ENCODE data around the gene PCNX2. TPM values are rescaled to one million over a fixed set of nuclear protein-coding genes. Genes with fewer than 3 reads are reported as not detected.

The PCNX2 gene
- total and polyA plus RNA-seq, 10 of the 15 experiments (the other 5 are each of a cell fraction or from before 2014, with no cell fraction given) = 2.1 to 16.4 (median 8.1) TPM

- TF ChIP-seq, protein P1, sequence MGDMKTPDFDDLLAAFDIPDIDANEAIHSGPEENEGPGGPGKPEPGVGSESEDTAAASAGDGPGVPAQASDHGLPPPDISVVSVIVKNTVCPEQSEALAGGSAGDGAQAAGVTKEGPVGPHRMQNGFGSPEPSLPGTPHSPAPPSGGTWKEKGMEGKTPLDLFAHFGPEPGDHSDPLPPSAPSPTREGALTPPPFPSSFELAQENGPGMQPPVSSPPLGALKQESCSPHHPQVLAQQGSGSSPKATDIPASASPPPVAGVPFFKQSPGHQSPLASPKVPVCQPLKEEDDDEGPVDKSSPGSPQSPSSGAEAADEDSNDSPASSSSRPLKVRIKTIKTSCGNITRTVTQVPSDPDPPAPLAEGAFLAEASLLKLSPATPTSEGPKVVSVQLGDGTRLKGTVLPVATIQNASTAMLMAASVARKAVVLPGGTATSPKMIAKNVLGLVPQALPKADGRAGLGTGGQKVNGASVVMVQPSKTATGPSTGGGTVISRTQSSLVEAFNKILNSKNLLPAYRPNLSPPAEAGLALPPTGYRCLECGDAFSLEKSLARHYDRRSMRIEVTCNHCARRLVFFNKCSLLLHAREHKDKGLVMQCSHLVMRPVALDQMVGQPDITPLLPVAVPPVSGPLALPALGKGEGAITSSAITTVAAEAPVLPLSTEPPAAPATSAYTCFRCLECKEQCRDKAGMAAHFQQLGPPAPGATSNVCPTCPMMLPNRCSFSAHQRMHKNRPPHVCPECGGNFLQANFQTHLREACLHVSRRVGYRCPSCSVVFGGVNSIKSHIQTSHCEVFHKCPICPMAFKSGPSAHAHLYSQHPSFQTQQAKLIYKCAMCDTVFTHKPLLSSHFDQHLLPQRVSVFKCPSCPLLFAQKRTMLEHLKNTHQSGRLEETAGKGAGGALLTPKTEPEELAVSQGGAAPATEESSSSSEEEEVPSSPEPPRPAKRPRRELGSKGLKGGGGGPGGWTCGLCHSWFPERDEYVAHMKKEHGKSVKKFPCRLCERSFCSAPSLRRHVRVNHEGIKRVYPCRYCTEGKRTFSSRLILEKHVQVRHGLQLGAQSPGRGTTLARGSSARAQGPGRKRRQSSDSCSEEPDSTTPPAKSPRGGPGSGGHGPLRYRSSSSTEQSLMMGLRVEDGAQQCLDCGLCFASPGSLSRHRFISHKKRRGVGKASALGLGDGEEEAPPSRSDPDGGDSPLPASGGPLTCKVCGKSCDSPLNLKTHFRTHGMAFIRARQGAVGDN (IDR thresholded peaks at IDR 0.05) = peak; percentile 54; the same call in 1 of the 2 replicates
- TF ChIP-seq NRF1 (conservative IDR thresholded peaks at IDR 0.05; ENCODE audit: low read depth, low read length) = peak; percentile 53
- no peak for TF ChIP-seq ATF7 (IDR thresholded peaks at IDR 0.05; ENCODE audit: low read depth)
- TF ChIP-seq, protein P2, sequence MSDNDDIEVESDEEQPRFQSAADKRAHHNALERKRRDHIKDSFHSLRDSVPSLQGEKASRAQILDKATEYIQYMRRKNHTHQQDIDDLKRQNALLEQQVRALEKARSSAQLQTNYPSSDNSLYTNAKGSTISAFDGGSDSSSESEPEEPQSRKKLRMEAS (IDR thresholded peaks at IDR 0.05; ENCODE audit: low read depth, low read length) = no peak; the same call in 1 of the 2 replicates
- TF ChIP-seq, protein P3, sequence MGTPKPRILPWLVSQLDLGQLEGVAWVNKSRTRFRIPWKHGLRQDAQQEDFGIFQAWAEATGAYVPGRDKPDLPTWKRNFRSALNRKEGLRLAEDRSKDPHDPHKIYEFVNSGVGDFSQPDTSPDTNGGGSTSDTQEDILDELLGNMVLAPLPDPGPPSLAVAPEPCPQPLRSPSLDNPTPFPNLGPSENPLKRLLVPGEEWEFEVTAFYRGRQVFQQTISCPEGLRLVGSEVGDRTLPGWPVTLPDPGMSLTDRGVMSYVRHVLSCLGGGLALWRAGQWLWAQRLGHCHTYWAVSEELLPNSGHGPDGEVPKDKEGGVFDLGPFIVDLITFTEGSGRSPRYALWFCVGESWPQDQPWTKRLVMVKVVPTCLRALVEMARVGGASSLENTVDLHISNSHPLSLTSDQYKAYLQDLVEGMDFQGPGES (IDR thresholded peaks at IDR 0.05) = no peak
- no peak for TF ChIP-seq ZSCAN29 (IDR thresholded peaks at IDR 0.05)
- peak; percentile 37; the same call in 1 of the 2 replicates for TF ChIP-seq MXI1 (IDR thresholded peaks at IDR 0.05; ENCODE audit: low read depth, low read length)
- TF ChIP-seq BACH1 (IDR thresholded peaks at IDR 0.05; ENCODE audit: borderline replicate concordance) = peak; percentile 79
- TF ChIP-seq GATAD2B (conservative IDR thresholded peaks at IDR 0.05; ENCODE audit: low read depth) = peak; percentile 59
- TF ChIP-seq, protein P4, sequence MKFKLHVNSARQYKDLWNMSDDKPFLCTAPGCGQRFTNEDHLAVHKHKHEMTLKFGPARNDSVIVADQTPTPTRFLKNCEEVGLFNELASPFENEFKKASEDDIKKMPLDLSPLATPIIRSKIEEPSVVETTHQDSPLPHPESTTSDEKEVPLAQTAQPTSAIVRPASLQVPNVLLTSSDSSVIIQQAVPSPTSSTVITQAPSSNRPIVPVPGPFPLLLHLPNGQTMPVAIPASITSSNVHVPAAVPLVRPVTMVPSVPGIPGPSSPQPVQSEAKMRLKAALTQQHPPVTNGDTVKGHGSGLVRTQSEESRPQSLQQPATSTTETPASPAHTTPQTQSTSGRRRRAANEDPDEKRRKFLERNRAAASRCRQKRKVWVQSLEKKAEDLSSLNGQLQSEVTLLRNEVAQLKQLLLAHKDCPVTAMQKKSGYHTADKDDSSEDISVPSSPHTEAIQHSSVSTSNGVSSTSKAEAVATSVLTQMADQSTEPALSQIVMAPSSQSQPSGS (IDR thresholded peaks at IDR 0.05; ENCODE audit: low read length) = no peak
- TF ChIP-seq ELK1 (IDR thresholded peaks at IDR 0.05; ENCODE audit: low read depth, low read length) = 0 out of 2 replicates have a peak, but pooled peaks have one; percentile 11
- TF ChIP-seq TAF1 (IDR thresholded peaks at IDR 0.05; ENCODE audit: borderline replicate concordance, low read depth, low read length) = peak; percentile 68; the same call in 1 of the 2 replicates
- 0 out of 2 replicates have a peak, but pooled peaks have one; percentile 18 for TF ChIP-seq CBFB (IDR thresholded peaks at IDR 0.05; ENCODE audit: low read depth)
- TF ChIP-seq POU2F2 (IDR thresholded peaks at IDR 0.05; ENCODE audit: borderline replicate concordance, low read depth, low read length) = 0 out of 3 replicates have a peak, but pooled peaks have one; percentile 10
- TF ChIP-seq RUNX3 (IDR thresholded peaks at IDR 0.05; ENCODE audit: low read length) = peak; percentile 7; the same call in 1 of the 2 replicates
- TF ChIP-seq NR2F1 (conservative IDR thresholded peaks at IDR 0.05) = peak; percentile 69
- peak; percentile 40; the same call in 1 of the 2 replicates for TF ChIP-seq CREB1 (IDR thresholded peaks at IDR 0.05; ENCODE audit: low read depth)
- peak; percentile 86 for TF ChIP-seq PML (IDR thresholded peaks at IDR 0.05; ENCODE audit: low read length)
- no peak for TF ChIP-seq TCF7 (IDR thresholded peaks at IDR 0.05; ENCODE audit: borderline replicate concordance)
These were observed 345.0 kb downstream of the PCNX2 start, which contains the start of gene NTPCR (continued) for GRCh38 chr1:232950197-232951176.

All from GM12878 (cell line).